Colonic mucosa (tissue), 4 donors: Measurements from ENCODE around the gene MOG. TPM values are rescaled to one million over a fixed set of nuclear protein-coding genes. Genes with fewer than 3 reads are reported as not detected.

Source experiments
- DNase-seq: peaks from one replicate; pipeline ENCODE4 v3.0.0-alpha.2; 2020
- H3K27ac ChIP-seq: fragments of 200-600 bp; one replicate; pipeline ENCODE4 v1.8.0; 2021
- H3K27me3 ChIP-seq: fragments of 200-600 bp; one replicate; pipeline ENCODE4 v1.8.0; 2021
- H3K36me3 ChIP-seq: fragments of 200-600 bp; one replicate; pipeline ENCODE4 v1.8.0; 2021
- H3K4me1 ChIP-seq: fragments of 200-600 bp; one replicate; pipeline ENCODE4 v1.8.0; 2021; ENCODE audit warnings: mild to moderate bottlenecking
- H3K4me3 ChIP-seq: fragments of 200-600 bp; one replicate; pipeline ENCODE4 v1.8.0; 2021
- H3K9ac ChIP-seq, 2 donors: one replicate each; pipeline ENCODE4 v1.7.0; 2013; ENCODE audit warnings: control low read depth in 2 of 2, low read depth in 2 of 2, low read length in 2 of 2
- H3K9me3 ChIP-seq: fragments of 200-600 bp; one replicate; pipeline ENCODE4 v1.8.0; 2021
- CTCF ChIP-seq: fragments of 200-600 bp; IDR thresholded peaks from one replicate; pipeline ENCODE4 v1.8.0; 2022; ENCODE audit warnings: antibody characterized with exemption, mild to moderate bottlenecking
- intact Hi-C: fragments of 100-400 bp; cut with DNase I; formaldehyde crosslinking; loops from one replicate; pipeline ENCODE4 v1.14.1; 2022
- total RNA-seq, 2 donors: library from RNA; stranded (reverse); fragmentation: NEBNext Ultra II Directional in 1 of 2; extraction: Animal tissue kit (Norgen Biotek cat#: 25700) in 1 of 2; gene quantifications; one replicate each; pipeline ENCODE4 v1.2.1, GENCODE V29; 2021
- donor health status: healthy.
- donor health status: DM: no; HTN: no; CAD: no.
- donor health status: DM: no; HTN: no; CAD: no.

The MOG gene
- total RNA-seq = not detected

- no peak for DNase-seq
- Histone ChIP-seq H3K36me3 (no peaks in the 10 kb centered on the region), H3K4me3 (no peak within 1 kb of the TSS), H3K9me3 (no peaks in the 10 kb centered on the region), H3K4me1 (no peaks in the 10 kb centered on the region), H3K9ac (no peak within 1 kb of the TSS), H3K27ac (no peak within 1 kb of the TSS), H3K27me3 (no peaks in the 10 kb centered on the region)
- no peak for TF ChIP-seq CTCF
- intact Hi-C loops = no loop called here
Measured at GRCh38 chr6:29656798-29657197, at the start of gene MOG. Gene MOG, plus strand, starts transcription at chr6:29657092. Its CDS starts 118 bp downstream, at chr6:29657210.

- Histone ChIP-seq H3K9ac (no peak overlapping the region), H3K9me3 (no peaks in the 10 kb centered on the region), H3K4me1 (no peaks in the 10 kb centered on the region), H3K27me3 (no peaks in the 10 kb centered on the region), H3K4me3 (no peak overlapping the region), H3K36me3 (no peaks in the 10 kb centered on the region), H3K27ac (no peak overlapping the region)
- intact Hi-C loops = no loop called here
- no peak for TF ChIP-seq CTCF
- no peak for DNase-seq
Measured at GRCh38 chr6:29608131-29608530, 48.8 kb upstream of the MOG start.

- no peaks in the 10 kb centered on the region for H3K36me3 ChIP-seq
- no peak for TF ChIP-seq CTCF
- H3K9ac ChIP-seq = no peak overlapping the region
- no peak overlapping the region for H3K27ac ChIP-seq
- H3K27me3 ChIP-seq = no peaks in the 10 kb centered on the region
- H3K4me3 ChIP-seq = no peak overlapping the region
- H3K4me1 ChIP-seq = no peaks in the 10 kb centered on the region
- H3K9me3 ChIP-seq = no peaks in the 10 kb centered on the region
- intact Hi-C loops = no loop called here
- no peak for DNase-seq
Measured at GRCh38 chr6:29610540-29610939, 46.4 kb upstream of the MOG start.

GRCh38 chr6:29611426-29611825 is 45.5 kb upstream of the MOG start:
- DNase-seq = no peak
- Histone ChIP-seq H3K27me3 (no peaks in the 10 kb centered on the region), H3K9ac (no peak overlapping the region), H3K4me1 (no peaks in the 10 kb centered on the region), H3K9me3 (no peaks in the 10 kb centered on the region), H3K4me3 (no peak overlapping the region), H3K27ac (no peak overlapping the region), H3K36me3 (no peaks in the 10 kb centered on the region)
- no peak for TF ChIP-seq CTCF
- intact Hi-C loops = no loop called here

- no peak for DNase-seq
- no peaks in the 10 kb centered on the region for H3K9me3 ChIP-seq
- intact Hi-C loops = no loop called here
- no peak overlapping the region for H3K9ac ChIP-seq
- no peak overlapping the region for H3K27ac ChIP-seq
- H3K27me3 ChIP-seq = no peaks in the 10 kb centered on the region
- H3K36me3 ChIP-seq = no peaks in the 10 kb centered on the region
- no peaks in the 10 kb centered on the region for H3K4me1 ChIP-seq
- no peak for TF ChIP-seq CTCF
- H3K4me3 ChIP-seq = no peak overlapping the region
Measured at GRCh38 chr6:29617782-29618554, 38.9 kb upstream of the MOG start.
